Measurements from ENCODE around the gene SH3BGRL3. TPM values are rescaled to one million over a fixed set of nuclear protein-coding genes. Genes with fewer than 3 reads are reported as not detected.

SH3BGRL3 gene
- total and polyA plus RNA-seq, 2 of the 13 experiments (the other 11 are each of a cell fraction or from before 2014, with no cell fraction given): 11.4 to 12.2 TPM

DNA sequence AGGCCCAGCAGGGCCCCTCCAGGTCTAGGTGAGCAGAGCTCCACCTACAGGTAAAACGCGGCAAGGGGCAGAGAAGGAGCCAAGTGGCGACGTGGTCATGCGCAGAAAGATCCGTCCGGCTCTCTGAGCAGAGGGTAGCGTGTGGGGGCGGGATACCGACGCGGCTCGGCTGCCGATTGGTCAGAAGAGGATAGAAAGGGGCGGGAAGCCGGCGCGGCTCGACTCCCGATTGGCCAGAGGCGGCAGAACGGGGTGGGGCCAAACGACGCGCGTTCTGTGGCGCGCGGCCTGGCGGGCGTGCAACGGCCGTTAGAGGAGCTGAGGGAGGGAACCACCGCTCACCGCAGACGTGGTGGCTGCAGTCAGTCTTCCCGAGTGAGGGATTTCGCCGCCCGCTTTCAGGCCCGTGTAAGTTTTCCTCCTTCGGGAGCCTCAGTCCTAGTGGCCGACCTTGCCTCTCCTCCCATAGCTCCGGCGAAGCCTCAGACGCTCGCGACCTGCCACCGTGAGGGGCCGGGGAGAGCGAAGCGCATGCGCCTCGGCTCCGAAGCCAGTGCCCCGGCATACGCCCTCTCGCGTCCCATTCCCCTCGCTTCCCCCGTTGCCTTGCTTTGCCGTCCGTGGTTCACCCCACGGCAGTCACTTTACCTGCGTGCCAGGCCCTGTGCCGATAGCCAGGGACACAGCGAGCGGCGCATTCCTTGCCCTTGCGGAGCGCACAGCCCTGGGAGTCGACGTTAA lies 45.8 kb upstream of the SH3BGRL3 start, which contains the start of gene CEP85 (continued):
- TF ChIP-seq PATZ1 (CRISPR knock-in tag; IDR thresholded peaks at IDR 0.05) (peak; percentile 86), NR0B2 (CRISPR knock-in tag; IDR thresholded peaks at IDR 0.05) (no peak; the same call in 1 of the 2 replicates), CEBPB (IDR thresholded peaks at IDR 0.05; ENCODE audit: borderline replicate concordance, low read depth, low read length) (no peak), ZC3H13 (CRISPR knock-in tag; IDR thresholded peaks at IDR 0.05) (peak; percentile 45; the same call in 1 of the 2 replicates), FOXP1 (IDR thresholded peaks at IDR 0.05) (no peak), FOXP1 (CRISPR knock-in tag; IDR thresholded peaks at IDR 0.05) (no peak), DPF2 (CRISPR knock-in tag; IDR thresholded peaks at IDR 0.05; ENCODE audit: borderline replicate concordance, low read depth) (no peak), ZNF609 (CRISPR knock-in tag; IDR thresholded peaks at IDR 0.05; ENCODE audit: borderline replicate concordance) (0 out of 2 replicates have a peak, but pooled peaks have one; percentile 15), BORCS8-MEF2B (CRISPR knock-in tag; IDR thresholded peaks at IDR 0.05) (peak; percentile 82), ZBTB43 (CRISPR knock-in tag; conservative IDR thresholded peaks at IDR 0.05) (0 out of 2 replicates have a peak, but pooled peaks have one; percentile 18), ZNF691 (CRISPR knock-in tag; IDR thresholded peaks at IDR 0.05; ENCODE audit: borderline replicate concordance, low read depth) (peak; percentile 89), HDAC1 (CRISPR knock-in tag; IDR thresholded peaks at IDR 0.05) (peak; percentile 83)
- TF ChIP-seq, protein P1, sequence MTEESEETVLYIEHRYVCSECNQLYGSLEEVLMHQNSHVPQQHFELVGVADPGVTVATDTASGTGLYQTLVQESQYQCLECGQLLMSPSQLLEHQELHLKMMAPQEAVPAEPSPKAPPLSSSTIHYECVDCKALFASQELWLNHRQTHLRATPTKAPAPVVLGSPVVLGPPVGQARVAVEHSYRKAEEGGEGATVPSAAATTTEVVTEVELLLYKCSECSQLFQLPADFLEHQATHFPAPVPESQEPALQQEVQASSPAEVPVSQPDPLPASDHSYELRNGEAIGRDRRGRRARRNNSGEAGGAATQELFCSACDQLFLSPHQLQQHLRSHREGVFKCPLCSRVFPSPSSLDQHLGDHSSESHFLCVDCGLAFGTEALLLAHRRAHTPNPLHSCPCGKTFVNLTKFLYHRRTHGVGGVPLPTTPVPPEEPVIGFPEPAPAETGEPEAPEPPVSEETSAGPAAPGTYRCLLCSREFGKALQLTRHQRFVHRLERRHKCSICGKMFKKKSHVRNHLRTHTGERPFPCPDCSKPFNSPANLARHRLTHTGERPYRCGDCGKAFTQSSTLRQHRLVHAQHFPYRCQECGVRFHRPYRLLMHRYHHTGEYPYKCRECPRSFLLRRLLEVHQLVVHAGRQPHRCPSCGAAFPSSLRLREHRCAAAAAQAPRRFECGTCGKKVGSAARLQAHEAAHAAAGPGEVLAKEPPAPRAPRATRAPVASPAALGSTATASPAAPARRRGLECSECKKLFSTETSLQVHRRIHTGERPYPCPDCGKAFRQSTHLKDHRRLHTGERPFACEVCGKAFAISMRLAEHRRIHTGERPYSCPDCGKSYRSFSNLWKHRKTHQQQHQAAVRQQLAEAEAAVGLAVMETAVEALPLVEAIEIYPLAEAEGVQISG (CRISPR knock-in tag; IDR thresholded peaks at IDR 0.05): no peak; the same call in none of the 2 replicates
- TF ChIP-seq, protein P2, sequence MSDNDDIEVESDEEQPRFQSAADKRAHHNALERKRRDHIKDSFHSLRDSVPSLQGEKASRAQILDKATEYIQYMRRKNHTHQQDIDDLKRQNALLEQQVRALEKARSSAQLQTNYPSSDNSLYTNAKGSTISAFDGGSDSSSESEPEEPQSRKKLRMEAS (IDR thresholded peaks at IDR 0.05): peak; percentile 79
